ENCODE results near the gene ZBTB7C.
"Not testable (repeated sequence)": the region's sequence is repeated elsewhere in the genome, so short reads cannot be mapped to it uniquely, and the experiment has no call there.

Gene ZBTB7C

DNA sequence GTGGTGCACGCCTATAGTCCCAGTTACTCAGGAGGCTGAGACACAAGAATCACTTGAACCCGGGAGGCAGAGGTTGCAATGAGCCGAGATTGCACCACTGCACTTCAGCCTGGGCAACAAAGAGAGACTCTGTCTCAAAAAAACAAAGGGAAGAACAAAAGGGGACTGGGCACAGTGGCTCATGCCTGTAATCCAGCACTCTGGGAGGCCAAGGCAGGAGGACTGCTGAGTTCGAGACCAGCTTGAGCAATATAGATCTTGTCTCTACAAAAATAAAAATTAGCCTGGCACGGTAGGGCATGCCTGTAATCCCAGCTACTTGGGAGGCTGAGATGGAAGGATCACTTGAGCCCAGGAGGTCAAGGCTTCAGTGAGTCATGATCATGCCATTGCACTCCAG, 125.2 kb downstream of the ZBTB7C start:
- H3K4me3 Mint-ChIP-seq, H3K36me3 Mint-ChIP-seq, H3K4me1 Mint-ChIP-seq, DNase-seq, H3K9me3 Mint-ChIP-seq, CTCF ChIA-PET, H3K27ac Mint-ChIP-seq: not testable (repeated sequence)
- peaks cover 18% of the 10 kb centered on the region for H3K27me3 Mint-ChIP-seq

DNA sequence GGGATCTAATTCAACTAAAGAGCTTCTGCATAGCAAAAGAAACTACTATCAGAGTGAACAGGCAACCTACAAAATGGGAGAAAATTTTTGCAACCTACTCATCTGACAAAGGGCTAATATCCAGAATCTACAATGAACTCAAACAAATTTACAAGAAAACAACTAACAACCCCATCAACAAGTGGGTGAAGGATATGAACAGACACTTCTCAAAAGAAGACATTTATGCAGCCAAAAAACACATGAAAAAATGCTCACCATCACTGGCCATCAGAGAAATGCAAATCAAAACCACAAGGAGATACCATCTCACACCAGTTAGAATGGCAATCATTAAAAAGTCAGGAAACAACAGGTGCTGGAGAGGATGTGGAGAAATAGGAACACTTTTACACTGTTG, 127.7 kb downstream of the ZBTB7C start:
- H3K4me1 Mint-ChIP-seq, H3K9me3 Mint-ChIP-seq, H3K36me3 Mint-ChIP-seq, CTCF ChIA-PET, H3K27ac Mint-ChIP-seq, DNase-seq, H3K4me3 Mint-ChIP-seq: not testable (repeated sequence)
- H3K27me3 Mint-ChIP-seq: peaks cover 26% of the 10 kb centered on the region

DNA sequence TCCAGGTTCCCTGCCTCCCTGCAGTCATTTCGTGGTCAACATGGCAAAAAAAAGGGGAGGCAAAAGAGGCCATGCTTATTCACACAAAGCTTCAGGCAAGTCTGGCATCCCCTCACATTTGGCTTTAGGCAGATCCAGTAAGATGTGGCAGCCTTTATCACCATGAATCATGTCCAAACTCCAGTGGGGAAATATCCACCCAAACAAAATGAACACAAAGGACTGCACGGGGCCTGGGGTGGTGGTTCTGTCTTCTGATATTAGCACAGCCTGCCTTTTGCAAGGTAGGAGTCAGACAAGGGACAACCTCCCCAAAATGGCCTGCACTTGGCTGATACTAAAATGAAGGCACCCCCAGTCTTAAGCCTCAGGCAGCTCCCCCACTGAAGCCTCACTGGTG, 129.9 kb downstream of the ZBTB7C start:
- no peaks in the 10 kb centered on the region for H3K9me3 Mint-ChIP-seq
- H3K27ac Mint-ChIP-seq: no peak overlapping the region

GRCh38 chr18:48278081-48278480, 131.1 kb downstream of the ZBTB7C start:
- Mint-ChIP-seq H3K4me1 (no peaks in the 10 kb centered on the region), H3K27me3 (peaks cover 21% of the 10 kb centered on the region), H3K36me3 (no peaks in the 10 kb centered on the region), H3K9me3 (no peaks in the 10 kb centered on the region), H3K4me3 (no peak overlapping the region), H3K27ac (no peak overlapping the region)
- CTCF ChIA-PET: no interaction called here
- DNase-seq: no peak

More for the DNA sequence above, 129.9 kb downstream of the ZBTB7C start:
- no peak overlapping the region for H3K4me3 Mint-ChIP-seq
- no peaks in the 10 kb centered on the region for H3K36me3 Mint-ChIP-seq
- no peak for DNase-seq
- H3K4me1 Mint-ChIP-seq: no peaks in the 10 kb centered on the region
- CTCF ChIA-PET: no interaction called here
- H3K27me3 Mint-ChIP-seq: peaks cover 25% of the 10 kb centered on the region

DNA sequence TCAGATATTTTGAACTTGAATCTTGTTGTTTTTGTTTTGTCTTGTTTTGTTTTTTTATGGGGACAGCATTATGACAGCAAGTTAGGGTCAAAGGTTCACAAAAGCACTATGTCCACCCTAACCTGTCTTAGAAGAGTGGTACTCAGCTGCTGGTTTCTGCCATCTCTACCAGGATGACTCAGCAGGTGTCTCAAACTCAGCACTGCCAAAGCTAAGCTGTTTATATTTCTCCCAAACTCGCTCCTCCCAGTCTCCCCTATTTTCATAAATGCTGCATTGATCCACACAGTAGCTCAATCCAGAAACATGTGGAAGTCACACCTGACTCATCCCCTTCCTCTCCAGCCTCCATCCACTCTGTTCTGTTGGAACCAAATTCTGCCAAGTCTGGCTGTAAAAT, 134.9 kb downstream of the ZBTB7C start:
- no peaks in the 10 kb centered on the region for H3K4me1 Mint-ChIP-seq
- peaks cover 21% of the 10 kb centered on the region for H3K27me3 Mint-ChIP-seq
- no peaks in the 10 kb centered on the region for H3K36me3 Mint-ChIP-seq
- no peak overlapping the region for H3K4me3 Mint-ChIP-seq
- no peak overlapping the region for H3K27ac Mint-ChIP-seq
- no peak for DNase-seq
- H3K9me3 Mint-ChIP-seq: no peaks in the 10 kb centered on the region
- CTCF ChIA-PET: no interaction called here

DNA sequence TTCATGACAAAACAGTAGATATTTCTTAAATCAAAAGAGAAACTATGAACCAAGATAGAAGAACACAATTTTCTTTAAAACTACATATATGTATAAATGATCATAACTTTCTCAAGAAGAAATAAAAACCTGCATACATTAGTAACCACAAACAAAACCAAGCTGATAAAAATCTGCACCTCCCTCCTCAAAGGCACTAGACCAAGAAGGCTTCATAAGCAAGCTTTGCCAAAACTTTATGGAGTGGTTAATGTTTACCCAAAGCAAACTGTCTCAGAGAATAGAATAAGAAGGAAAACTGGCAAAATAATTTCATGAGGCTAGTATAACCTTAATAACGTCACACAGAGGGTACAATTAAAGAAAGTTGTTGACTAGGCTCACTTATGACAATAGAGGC, 138.3 kb downstream of the ZBTB7C start:
- DNase-seq: no peak
- Mint-ChIP-seq H3K27ac (no peak overlapping the region), H3K4me1 (no peaks in the 10 kb centered on the region), H3K9me3 (no peaks in the 10 kb centered on the region), H3K27me3 (peaks cover 16% of the 10 kb centered on the region), H3K36me3 (no peaks in the 10 kb centered on the region), H3K4me3 (no peak overlapping the region)
- CTCF ChIA-PET: no interaction called here

DNA sequence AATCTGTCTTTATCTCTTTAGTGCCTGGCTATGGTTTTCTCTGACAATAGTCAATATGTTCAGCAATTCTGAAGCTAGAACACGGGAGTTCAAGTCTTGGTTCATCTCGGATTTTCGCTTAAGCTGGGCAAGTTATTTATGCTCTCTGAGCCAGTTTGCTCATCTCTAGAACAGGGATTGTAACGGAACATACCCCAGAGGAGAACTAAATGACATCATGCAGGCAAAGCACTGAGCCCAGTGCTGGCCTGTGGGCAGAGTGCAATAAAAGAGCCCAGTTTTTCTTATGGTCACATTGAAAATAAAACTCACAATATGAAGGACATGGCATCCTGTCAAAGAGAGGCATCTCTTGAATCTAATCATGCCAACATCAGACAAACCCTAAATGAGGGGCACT, 143.9 kb downstream of the ZBTB7C start:
- CTCF ChIA-PET: no interaction called here
- Mint-ChIP-seq H3K4me1 (no peaks in the 10 kb centered on the region), H3K27me3 (peaks cover 25% of the 10 kb centered on the region), H3K4me3 (no peak overlapping the region), H3K9me3 (no peaks in the 10 kb centered on the region), H3K27ac (no peak overlapping the region), H3K36me3 (no peaks in the 10 kb centered on the region)
- no peak for DNase-seq

DNA sequence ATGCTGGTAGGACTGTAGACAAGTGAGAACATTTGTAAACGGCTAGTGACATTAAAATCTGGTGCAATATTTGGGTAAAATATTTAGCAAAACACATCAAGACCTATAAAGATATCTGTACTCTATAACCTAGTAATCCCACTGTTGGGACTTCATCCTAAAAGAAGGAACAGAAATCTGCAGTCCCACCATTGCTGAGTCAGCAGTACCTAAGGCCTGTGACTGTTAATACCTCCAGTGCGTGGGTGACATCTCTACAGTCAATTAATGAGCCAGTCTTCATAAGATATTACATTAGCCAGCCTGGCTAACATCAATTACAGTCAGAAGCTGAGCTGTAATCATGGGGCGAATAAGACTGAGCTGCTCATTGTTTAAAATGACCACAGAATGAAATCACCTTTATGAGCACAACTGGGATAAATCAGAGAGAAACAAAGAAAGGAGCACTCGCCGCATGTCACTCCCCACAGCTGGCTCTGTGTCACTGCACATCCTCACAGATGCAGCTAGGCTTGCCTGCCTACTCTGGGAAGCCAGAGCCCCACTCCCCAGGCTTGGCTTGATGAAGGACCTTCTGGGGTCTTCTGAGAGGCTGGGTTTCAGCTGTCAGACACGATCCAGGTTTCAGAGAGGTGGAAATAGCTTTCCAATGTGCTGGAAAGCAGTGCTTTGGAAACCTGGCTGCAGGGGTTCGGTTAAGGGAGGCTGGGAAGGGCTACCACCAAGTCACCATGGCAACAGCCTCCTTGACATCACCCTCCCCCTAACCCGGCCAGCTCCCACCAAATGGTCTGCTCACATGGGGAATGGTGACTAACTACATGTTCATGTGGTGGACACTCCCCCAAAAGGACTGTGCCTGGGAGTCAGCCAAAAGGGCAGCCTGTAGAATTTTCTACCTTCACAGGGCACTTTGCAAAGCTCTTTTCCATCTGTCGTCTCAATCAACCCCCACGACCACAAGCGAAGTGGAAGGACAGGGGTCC, 145.0 kb downstream of the ZBTB7C start:
- no peaks in the 10 kb centered on the region for H3K4me1 Mint-ChIP-seq

GRCh38 chr18:48263192-48263853, 145.9 kb downstream of the ZBTB7C start:
- Mint-ChIP-seq H3K4me1 (no peaks in the 10 kb centered on the region), H3K27ac (no peak overlapping the region), H3K27me3 (peaks cover 26% of the 10 kb centered on the region), H3K9me3 (no peaks in the 10 kb centered on the region), H3K36me3 (no peaks in the 10 kb centered on the region), H3K4me3 (no peak overlapping the region)
- DNase-seq: no peak
- CTCF ChIA-PET: no interaction called here

More for the DNA sequence above, 145.0 kb downstream of the ZBTB7C start:
- CTCF ChIA-PET: no interaction called here
- no peaks in the 10 kb centered on the region for H3K36me3 Mint-ChIP-seq
- no peak overlapping the region for H3K4me3 Mint-ChIP-seq
- no peak for DNase-seq
- H3K27ac Mint-ChIP-seq: no peak overlapping the region
- H3K9me3 Mint-ChIP-seq: no peaks in the 10 kb centered on the region
- H3K27me3 Mint-ChIP-seq: peaks cover 24% of the 10 kb centered on the region

DNA sequence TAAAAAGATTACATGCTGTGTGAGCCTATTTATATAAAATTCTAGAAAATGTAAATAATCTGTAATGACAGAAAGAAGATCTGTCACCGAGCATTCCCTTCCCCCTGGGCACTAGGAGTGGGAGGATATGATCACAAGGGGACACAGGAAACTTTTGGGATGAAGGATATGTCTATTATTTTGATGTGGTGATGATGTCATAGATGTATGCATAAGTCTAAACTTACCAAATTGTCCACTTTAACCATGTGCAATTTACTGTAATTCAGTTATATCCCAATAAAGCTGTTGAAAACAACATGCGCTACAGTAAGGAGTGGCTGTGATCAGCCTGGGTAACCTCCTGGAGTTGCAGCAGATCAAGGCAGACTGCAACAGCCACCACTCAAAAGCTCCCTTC, 148.9 kb downstream of the ZBTB7C start:
- DNase-seq: no peak
- Mint-ChIP-seq H3K36me3 (no peaks in the 10 kb centered on the region), H3K27me3 (peaks cover 31% of the 10 kb centered on the region), H3K9me3 (no peaks in the 10 kb centered on the region), H3K27ac (no peak overlapping the region), H3K4me3 (no peak overlapping the region), H3K4me1 (no peaks in the 10 kb centered on the region)
- CTCF ChIA-PET: no interaction called here

- Mint-ChIP-seq H3K4me1 (no peaks in the 10 kb centered on the region), H3K9me3 (no peaks in the 10 kb centered on the region), H3K27me3 (peaks cover 24% of the 10 kb centered on the region), H3K4me3 (no peak overlapping the region), H3K36me3 (no peaks in the 10 kb centered on the region), H3K27ac (no peak overlapping the region)
- DNase-seq: no peak
- CTCF ChIA-PET: no interaction called here
These were observed 152.3 kb downstream of the ZBTB7C start for GRCh38 chr18:48256848-48257247.

GRCh38 chr18:48254077-48254602, 155.0 kb downstream of the ZBTB7C start:
- Mint-ChIP-seq H3K27me3 (peaks cover 33% of the 10 kb centered on the region), H3K4me3 (no peak overlapping the region), H3K27ac (no peak overlapping the region), H3K4me1 (no peaks in the 10 kb centered on the region), H3K36me3 (no peaks in the 10 kb centered on the region), H3K9me3 (no peaks in the 10 kb centered on the region)
- CTCF ChIA-PET: no interaction called here
- DNase-seq: no peak

DNA sequence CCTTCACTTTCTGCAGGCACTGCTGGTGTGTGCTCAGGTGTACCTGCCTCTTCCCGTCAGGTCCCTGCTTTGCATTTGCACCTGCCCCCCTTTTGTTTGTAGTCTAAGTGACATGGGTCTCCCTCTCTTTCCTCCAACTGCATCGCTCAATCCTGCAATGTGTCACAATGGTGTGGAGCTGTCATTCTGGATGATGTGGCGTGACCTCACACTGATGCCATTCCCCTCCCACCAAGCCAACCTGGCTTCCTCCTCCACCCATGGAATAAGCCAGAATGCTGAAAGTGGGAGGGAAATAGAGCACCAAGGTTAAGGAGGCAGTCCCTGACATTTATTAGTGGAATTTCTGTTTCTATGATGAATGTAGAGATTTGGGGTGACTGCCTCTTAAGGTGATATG, 156.7 kb downstream of the ZBTB7C start:
- H3K27me3 Mint-ChIP-seq: peaks cover 23% of the 10 kb centered on the region
- H3K27ac Mint-ChIP-seq: no peak overlapping the region
- no peaks in the 10 kb centered on the region for H3K9me3 Mint-ChIP-seq
- CTCF ChIA-PET: no interaction called here
- H3K4me3 Mint-ChIP-seq: no peak overlapping the region
- H3K36me3 Mint-ChIP-seq: no peaks in the 10 kb centered on the region
- H3K4me1 Mint-ChIP-seq: no peaks in the 10 kb centered on the region
- DNase-seq: no peak

GRCh38 chr18:48250918-48251317, 158.3 kb downstream of the ZBTB7C start:
- H3K4me3 Mint-ChIP-seq: no peak overlapping the region
- H3K4me1 Mint-ChIP-seq: no peaks in the 10 kb centered on the region
- no peaks in the 10 kb centered on the region for H3K9me3 Mint-ChIP-seq
- no peak for DNase-seq
- H3K27me3 Mint-ChIP-seq: peaks cover 26% of the 10 kb centered on the region
- H3K27ac Mint-ChIP-seq: no peak overlapping the region
- no peaks in the 10 kb centered on the region for H3K36me3 Mint-ChIP-seq
- CTCF ChIA-PET: no interaction called here

- DNase-seq: no peak
- no peak overlapping the region for H3K4me3 Mint-ChIP-seq
- no peaks in the 10 kb centered on the region for H3K4me1 Mint-ChIP-seq
- no peak overlapping the region for H3K27ac Mint-ChIP-seq
- peaks cover 29% of the 10 kb centered on the region for H3K27me3 Mint-ChIP-seq
- CTCF ChIA-PET: no interaction called here
- no peaks in the 10 kb centered on the region for H3K9me3 Mint-ChIP-seq
- no peaks in the 10 kb centered on the region for H3K36me3 Mint-ChIP-seq
These were observed 158.7 kb downstream of the ZBTB7C start for GRCh38 chr18:48250362-48250907.

Data from activated naive CD4-positive, alpha-beta T cell treated with anti-CD3 and anti-CD28 coated beads, Interleukin-2, amount 10 ng/mL, durations not matched to agents 7 days and 5 days (primary cell).